ENCODE results near the gene POU3F1. TPM values are rescaled to one million over a fixed set of nuclear protein-coding genes. Genes with fewer than 3 reads are reported as not detected.
A peak's percentile ranks its signal among the peaks of the same experiment; 100 is the strongest.

Gene POU3F1
- total and polyA plus RNA-seq, 4 donors = 0.04 to 0.20 (median 0.17) TPM

DNA sequence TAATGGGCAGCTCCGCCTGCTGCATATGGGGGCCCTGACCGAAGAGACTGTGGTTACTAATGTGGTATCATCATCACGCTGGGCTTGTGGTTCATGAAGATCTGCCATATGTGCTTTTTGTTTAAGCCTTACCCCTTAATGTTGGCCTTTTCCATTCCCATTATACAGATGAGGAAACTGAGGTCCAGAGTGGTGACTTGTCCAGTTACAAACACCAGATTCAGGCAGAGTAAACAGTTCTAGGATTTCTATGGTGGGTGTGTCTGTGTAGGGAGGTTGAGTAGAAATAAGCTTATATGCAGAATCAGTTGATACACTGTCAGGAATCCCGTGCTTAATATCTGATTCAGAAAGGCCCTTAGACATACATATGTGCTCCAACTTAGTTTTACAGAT lies 33.4 kb downstream of the POU3F1 start:
- peaks cover 4 to 46% (median 22%) of the 10 kb centered on the region in 5 donors for H3K4me1 ChIP-seq (ENCODE audit: control insufficient read depth in 5 of 5, insufficient read depth in 5 of 5, low read length in 5 of 5)
- DNase-seq = no peak
- no peak for ATAC-seq (ENCODE audit: insufficient read depth, low FRiP score)

DNA sequence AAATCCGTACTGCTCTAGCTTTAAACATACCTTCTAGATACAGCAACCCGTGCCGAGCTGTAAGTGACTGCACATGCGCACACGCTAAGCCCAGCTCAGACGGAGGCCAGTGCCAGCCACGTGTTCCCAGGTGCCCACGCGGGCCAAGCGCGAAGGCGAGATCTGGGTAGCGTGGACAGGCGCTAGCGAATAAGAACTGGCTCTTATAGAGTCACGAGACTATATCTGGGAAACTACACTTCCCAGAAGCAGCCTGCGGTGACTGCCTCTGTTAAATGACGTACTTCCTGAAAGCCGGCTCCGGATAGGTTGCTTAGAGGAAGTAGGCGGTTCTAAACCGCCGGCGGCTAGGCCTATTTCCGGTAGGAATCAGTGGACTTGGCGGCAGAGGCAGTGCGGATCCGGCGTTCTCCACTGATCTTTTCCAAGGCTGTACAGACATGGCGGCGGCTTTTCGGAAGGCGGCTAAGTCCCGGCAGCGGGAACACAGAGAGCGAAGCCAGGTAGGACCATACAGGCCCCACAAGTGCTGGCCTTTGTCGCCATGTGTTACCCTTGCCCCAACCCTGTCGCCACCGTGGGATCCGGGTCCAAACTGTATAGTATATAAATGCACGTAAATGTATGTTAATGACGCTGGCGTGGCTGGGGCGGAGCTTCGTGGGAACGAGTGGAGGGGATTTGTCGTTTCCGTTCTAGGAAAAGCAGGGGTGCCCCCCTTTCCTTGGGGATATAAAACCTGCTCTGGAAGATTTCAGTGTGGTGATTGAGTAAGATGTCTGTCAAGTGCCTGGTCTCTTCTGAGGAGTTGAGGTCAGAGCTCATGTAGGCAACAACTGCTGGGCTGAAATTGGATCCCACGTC lies 34.0 kb downstream of the POU3F1 start, which contains the start of gene UTP11:
Gene UTP11 (plus strand): TSS at position 372 of the 864 bp plus-strand sequence. CDS start 69 bp downstream, at position 441.
- TF ChIP-seq, protein P1, sequence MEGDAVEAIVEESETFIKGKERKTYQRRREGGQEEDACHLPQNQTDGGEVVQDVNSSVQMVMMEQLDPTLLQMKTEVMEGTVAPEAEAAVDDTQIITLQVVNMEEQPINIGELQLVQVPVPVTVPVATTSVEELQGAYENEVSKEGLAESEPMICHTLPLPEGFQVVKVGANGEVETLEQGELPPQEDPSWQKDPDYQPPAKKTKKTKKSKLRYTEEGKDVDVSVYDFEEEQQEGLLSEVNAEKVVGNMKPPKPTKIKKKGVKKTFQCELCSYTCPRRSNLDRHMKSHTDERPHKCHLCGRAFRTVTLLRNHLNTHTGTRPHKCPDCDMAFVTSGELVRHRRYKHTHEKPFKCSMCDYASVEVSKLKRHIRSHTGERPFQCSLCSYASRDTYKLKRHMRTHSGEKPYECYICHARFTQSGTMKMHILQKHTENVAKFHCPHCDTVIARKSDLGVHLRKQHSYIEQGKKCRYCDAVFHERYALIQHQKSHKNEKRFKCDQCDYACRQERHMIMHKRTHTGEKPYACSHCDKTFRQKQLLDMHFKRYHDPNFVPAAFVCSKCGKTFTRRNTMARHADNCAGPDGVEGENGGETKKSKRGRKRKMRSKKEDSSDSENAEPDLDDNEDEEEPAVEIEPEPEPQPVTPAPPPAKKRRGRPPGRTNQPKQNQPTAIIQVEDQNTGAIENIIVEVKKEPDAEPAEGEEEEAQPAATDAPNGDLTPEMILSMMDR (IDR thresholded peaks at IDR 0.05; ENCODE audit: control extremely low read depth, extremely low read depth) = no peak
- no peaks in the 10 kb centered on the region for H3K27me3 ChIP-seq (ENCODE audit: control insufficient read depth in 3 of 3, insufficient read depth in 3 of 3, low read length in 2 of 3)
- peak within 1 kb of the TSS; percentile 80 to 96 for H3K27ac ChIP-seq (ENCODE audit: low read depth in 1 of 2, low read length in 1 of 2)
- ATAC-seq (ENCODE audit: insufficient read depth, low FRiP score) (peak; percentile 97), DNase-seq (peak; percentile 97 to 99 (median 99))
- peaks cover 1 to 6% (median 4%) of the 10 kb centered on the region in 4 donors for H3K36me3 ChIP-seq (ENCODE audit: control insufficient read depth in 4 of 4, insufficient read depth in 4 of 4, low read length in 4 of 4)
- H3K9me3 ChIP-seq (ENCODE audit: control insufficient read depth in 4 of 4, insufficient read depth in 3 of 4, low read length in 3 of 4) = no peaks in the 10 kb centered on the region
- H3K4me3 ChIP-seq = peak within 1 kb of the TSS; percentile 80
- H3K9ac ChIP-seq (ENCODE audit: insufficient read depth in 1 of 2, low read length in 2 of 2) = peak within 1 kb of the TSS; percentile 78 to 89
- 1% methylated on average over 49 of the region's 49 CpGs for WGBS, 2 donors
- peaks cover 4 to 44% (median 22%) of the 10 kb centered on the region in 5 donors for H3K4me1 ChIP-seq (ENCODE audit: control insufficient read depth in 5 of 5, insufficient read depth in 5 of 5, low read length in 5 of 5)

More for the DNA sequence above, 33.4 kb downstream of the POU3F1 start:
- H3K9me3 ChIP-seq (ENCODE audit: control insufficient read depth in 4 of 4, insufficient read depth in 3 of 4, low read length in 3 of 4) = no peaks in the 10 kb centered on the region
- peak overlapping the region; percentile 80 for H3K4me3 ChIP-seq
- TF ChIP-seq, protein P1 (IDR thresholded peaks at IDR 0.05; ENCODE audit: control extremely low read depth, extremely low read depth) = no peak
- no peaks in the 10 kb centered on the region for H3K27me3 ChIP-seq (ENCODE audit: control insufficient read depth in 3 of 3, insufficient read depth in 3 of 3, low read length in 2 of 3)
- H3K9ac ChIP-seq (ENCODE audit: insufficient read depth in 1 of 2, low read length in 2 of 2) = peak overlapping the region; percentile 78 to 89
- H3K27ac ChIP-seq (ENCODE audit: low read depth in 1 of 2, low read length in 1 of 2) = peak overlapping the region; percentile 80 to 96
- peaks cover 6 to 12% (median 8%) of the 10 kb centered on the region in 4 donors for H3K36me3 ChIP-seq (ENCODE audit: control insufficient read depth in 4 of 4, insufficient read depth in 4 of 4, low read length in 4 of 4)
- 8 to 15% methylated on average over 4 of the region's 4 CpGs for WGBS, 2 donors

DNA sequence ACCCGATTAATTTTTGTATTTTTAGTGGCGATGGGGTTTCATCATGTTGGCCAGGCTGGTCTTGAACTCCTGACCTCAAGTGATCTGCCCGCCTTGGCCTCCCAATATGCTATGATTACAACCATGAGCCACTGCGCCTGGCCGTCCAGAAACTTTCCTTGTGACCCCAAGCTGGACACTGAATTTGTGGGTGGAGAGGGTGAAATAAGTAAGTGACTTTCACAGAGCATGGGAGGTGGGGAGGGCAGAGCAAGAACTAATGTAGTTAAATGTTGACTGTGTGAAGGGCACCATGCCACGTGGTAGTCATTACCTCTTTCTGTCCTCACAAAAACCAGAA lies 36.8 kb downstream of the POU3F1 start:
- WGBS, 2 donors = 78 to 90% methylated on average over 6 of the region's 6 CpGs
- no peak for DNase-seq
- H3K4me3 ChIP-seq = no peak overlapping the region
- no peak for ATAC-seq (ENCODE audit: insufficient read depth, low FRiP score)
- no peaks in the 10 kb centered on the region for H3K27me3 ChIP-seq (ENCODE audit: control insufficient read depth in 3 of 3, insufficient read depth in 3 of 3, low read length in 2 of 3)
- TF ChIP-seq, protein P1 (IDR thresholded peaks at IDR 0.05; ENCODE audit: control extremely low read depth, extremely low read depth) = no peak
- peaks cover 0 to 23% (median 11%) of the 10 kb centered on the region in 5 donors for H3K4me1 ChIP-seq (ENCODE audit: control insufficient read depth in 5 of 5, insufficient read depth in 5 of 5, low read length in 5 of 5)
- H3K36me3 ChIP-seq (ENCODE audit: control insufficient read depth in 4 of 4, insufficient read depth in 4 of 4, low read length in 4 of 4) = peaks cover 0 to 2% (median 0%) of the 10 kb centered on the region in 4 donors
- H3K9ac ChIP-seq (ENCODE audit: insufficient read depth in 1 of 2, low read length in 2 of 2) = no peak overlapping the region
- H3K9me3 ChIP-seq (ENCODE audit: control insufficient read depth in 4 of 4, insufficient read depth in 3 of 4, low read length in 3 of 4) = no peaks in the 10 kb centered on the region
- H3K27ac ChIP-seq (ENCODE audit: low read depth in 1 of 2, low read length in 1 of 2) = no peak overlapping the region

All from lung (tissue), 12 donors.